Skin epidermis (tissue), 12 donors: ENCODE results near the gene ILDR1.
"Not testable (repeated sequence)": the region's sequence is repeated elsewhere in the genome, so short reads cannot be mapped to it uniquely, and the experiment has no call there.

ENCODE experiments used
- H3K27ac ChIP-seq, 21 experiments: fragments of 200-600 bp; sonication (generic) in 11 of 21; one replicate each; pipeline ENCODE4 v1.5.0; 2020; ENCODE audit warnings: mild to moderate bottlenecking in 3 of 21, inconsistent platforms in 2 of 21, moderate library complexity in 2 of 21
- H3K4me3 ChIP-seq, 7 experiments: fragments of 200-600 bp; sonication (generic) in 2 of 7; one replicate each; pipeline ENCODE4 v1.5.0; 2020; ENCODE audit warnings: inconsistent platforms in 2 of 7, mild to moderate bottlenecking in 2 of 7, moderate library complexity in 1 of 7

The ILDR1 gene

GRCh38 chr3:121961283-121961682 is 60.8 kb downstream of the ILDR1 start:
- no peak overlapping the region for H3K4me3 ChIP-seq
- H3K27ac ChIP-seq: no peak overlapping the region

- H3K27ac ChIP-seq: no peak overlapping the region
- no peak overlapping the region for H3K4me3 ChIP-seq
Observed at GRCh38 chr3:121958801-121959200, 63.2 kb downstream of the ILDR1 start.

- H3K27ac ChIP-seq: peak overlapping the region in 1 of 21 experiments; percentile 18
- no peak overlapping the region for H3K4me3 ChIP-seq
Observed at GRCh38 chr3:121957674-121958415, 64.2 kb downstream of the ILDR1 start.

- Histone ChIP-seq H3K4me3 (no peak overlapping the region), H3K27ac (no peak overlapping the region)
Observed at GRCh38 chr3:121956363-121956762, 65.7 kb downstream of the ILDR1 start.

- Histone ChIP-seq H3K27ac (no peak overlapping the region), H3K4me3 (no peak overlapping the region)
Observed at GRCh38 chr3:121951291-121951919, 70.6 kb downstream of the ILDR1 start.

GRCh38 chr3:121948641-121949040 is 73.4 kb downstream of the ILDR1 start:
- Histone ChIP-seq H3K27ac (no peak overlapping the region), H3K4me3 (no peak overlapping the region)

GRCh38 chr3:121943431-121943830 is 78.6 kb downstream of the ILDR1 start:
- Histone ChIP-seq H3K4me3 (no peak overlapping the region), H3K27ac (no peak overlapping the region)

GRCh38 chr3:121942116-121942786 is 79.8 kb downstream of the ILDR1 start:
- Histone ChIP-seq H3K4me3 (no peak overlapping the region), H3K27ac (no peak overlapping the region)

- no peak overlapping the region for H3K27ac ChIP-seq
Observed at GRCh38 chr3:121941592-121941991, 80.5 kb downstream of the ILDR1 start.

GRCh38 chr3:121938141-121938855 is 83.7 kb downstream of the ILDR1 start:
- H3K27ac ChIP-seq, H3K4me3 ChIP-seq: not testable (repeated sequence)

More at GRCh38 chr3:121941592-121941991, 80.5 kb downstream of the ILDR1 start:
- no peak overlapping the region for H3K4me3 ChIP-seq
